HUDEP-2 (cell line): Measurements from ENCODE around the gene EIF4B.

Source experiments
- DNase-seq, 76 experiments: peaks; one replicate each; lab custom pipeline; 2025; ENCODE audit not compliant: unreplicated experiment in 76 of 76; lab: John Stamatoyannopoulos, UW

Gene EIF4B

GRCh38 chr12:53044896-53045695, 38.8 kb downstream of the EIF4B start:
- DNase-seq: no peak

GRCh38 chr12:53045696-53046045, 39.4 kb downstream of the EIF4B start:
- DNase-seq: no peak

- peak in 32 of 76 experiments; percentile 8 to 66 (median 40) for DNase-seq
Measured at GRCh38 chr12:53046655-53047220, 40.5 kb downstream of the EIF4B start.

GRCh38 chr12:53047221-53048032, 41.2 kb downstream of the EIF4B start:
- DNase-seq: peak in 45 of 76 experiments; percentile 15 to 72 (median 40)

GRCh38 chr12:53048033-53048779, 42.0 kb downstream of the EIF4B start:
- no peak for DNase-seq

GRCh38 chr12:53048780-53049401, 42.6 kb downstream of the EIF4B start:
- DNase-seq: no peak

- no peak for DNase-seq
Measured at GRCh38 chr12:53049571-53050318, 43.5 kb downstream of the EIF4B start, which contains the start of gene TNS2. Gene TNS2 (plus strand): TSS chr12:53050065. CDS start chr12:53050186, 121 bp downstream.

GRCh38 chr12:53050426-53051057, 44.3 kb downstream of the EIF4B start:
- DNase-seq: no peak

- DNase-seq: peak in 9 of 76 experiments; percentile 9 to 35 (median 16)
Measured at GRCh38 chr12:53051058-53051880, 45.0 kb downstream of the EIF4B start.

- DNase-seq: no peak
Measured at GRCh38 chr12:53051881-53052412, 45.7 kb downstream of the EIF4B start.

GRCh38 chr12:53052419-53053217, 46.4 kb downstream of the EIF4B start:
- peak in 44 of 76 experiments; percentile 6 to 61 (median 26) for DNase-seq

GRCh38 chr12:53053218-53054111, 47.2 kb downstream of the EIF4B start:
- peak in 31 of 76 experiments; percentile 7 to 52 (median 22) for DNase-seq

- peak in 74 of 76 experiments; percentile 41 to 93 (median 84) for DNase-seq
Measured at GRCh38 chr12:53054112-53054878, 48.0 kb downstream of the EIF4B start.

GRCh38 chr12:53055471-53056266, 49.4 kb downstream of the EIF4B start:
- DNase-seq: no peak
